GM12891 (cell line): ENCODE results near the gene CCDC201.
"Not testable (repeated sequence)": the region's sequence is repeated elsewhere in the genome, so short reads cannot be mapped to it uniquely, and the experiment has no call there.

Source experiments
- PAX5 ChIP-seq: IDR thresholded peaks from 2 replicates; pipeline ENCODE4 v1.6.1; 2011; ENCODE audit warnings: low read length, moderate library complexity, mild to moderate bottlenecking; ENCODE audit not compliant: insufficient read depth, severe bottlenecking
- POLR2A ChIP-seq: IDR thresholded peaks from 2 replicates; pipeline ENCODE4 v1.6.1; 2011; ENCODE audit warnings: low read depth, low read length, control low read depth
- POU2F2 ChIP-seq: IDR thresholded peaks from 2 replicates; pipeline ENCODE4 v1.6.1; 2011; ENCODE audit warnings: low read depth, mild to moderate bottlenecking, control low read depth, low read length, moderate library complexity

DNA sequence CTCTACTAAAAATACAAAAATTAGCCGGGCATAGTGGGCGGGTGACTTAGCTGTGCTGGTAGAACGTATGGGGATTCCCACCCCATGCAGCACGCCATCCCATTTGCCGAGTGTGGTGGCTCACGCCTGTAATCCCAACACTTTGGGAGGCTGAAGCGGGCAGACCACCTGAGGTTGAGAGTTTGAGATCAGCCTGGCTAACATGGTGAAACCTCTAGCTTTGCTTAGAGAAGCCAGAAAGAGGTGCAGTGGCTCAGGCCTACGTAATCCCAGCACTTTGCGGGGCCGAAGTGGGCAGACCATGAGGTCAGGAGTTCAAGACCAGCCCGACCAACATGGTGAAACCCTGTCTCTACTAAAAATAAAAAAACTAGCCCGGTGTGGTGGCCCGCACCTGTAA lies 45.2 kb downstream of the CCDC201 start:
- TF ChIP-seq PAX5, POLR2A, POU2F2: not testable (repeated sequence)
